ENCODE measurements around the gene KIF26B.

Gene KIF26B

GRCh38 chr1:245209658-245210435 is 55.1 kb downstream of the KIF26B start:
- DNase-seq (ENCODE audit: low read depth) = no peak

- DNase-seq (ENCODE audit: low read depth) = no peak
Measured at GRCh38 chr1:245211035-245211749, 56.4 kb downstream of the KIF26B start.

GRCh38 chr1:245211761-245212160 is 57.0 kb downstream of the KIF26B start:
- no peak for DNase-seq (ENCODE audit: low read depth)

GRCh38 chr1:245212221-245212710 is 57.5 kb downstream of the KIF26B start:
- no peak for DNase-seq (ENCODE audit: low read depth)

- DNase-seq (ENCODE audit: low read depth) = no peak
Measured at GRCh38 chr1:245213066-245213831, 58.5 kb downstream of the KIF26B start.

- no peak for DNase-seq (ENCODE audit: low read depth)
Measured at GRCh38 chr1:245215071-245215470, 60.3 kb downstream of the KIF26B start.

GRCh38 chr1:245216366-245217115 is 61.8 kb downstream of the KIF26B start:
- DNase-seq (ENCODE audit: low read depth) = no peak

- DNase-seq (ENCODE audit: low read depth) = no peak
Measured at GRCh38 chr1:245217853-245218608, 63.2 kb downstream of the KIF26B start.

GRCh38 chr1:245220381-245220985 is 65.7 kb downstream of the KIF26B start:
- DNase-seq (ENCODE audit: low read depth) = no peak

GRCh38 chr1:245221805-245222204 is 67.0 kb downstream of the KIF26B start:
- DNase-seq (ENCODE audit: low read depth) = no peak

GRCh38 chr1:245222931-245223595 is 68.3 kb downstream of the KIF26B start:
- no peak for DNase-seq (ENCODE audit: low read depth)

GRCh38 chr1:245225322-245226202 is 70.8 kb downstream of the KIF26B start:
- DNase-seq (ENCODE audit: low read depth) = no peak

GRCh38 chr1:245226203-245226499 is 71.4 kb downstream of the KIF26B start:
- DNase-seq (ENCODE audit: low read depth) = no peak

- no peak for DNase-seq (ENCODE audit: low read depth)
Measured at GRCh38 chr1:245229051-245229450, 74.3 kb downstream of the KIF26B start.

GRCh38 chr1:245232931-245233330 is 78.1 kb downstream of the KIF26B start:
- DNase-seq (ENCODE audit: low read depth) = no peak

- DNase-seq (ENCODE audit: low read depth) = no peak
Measured at GRCh38 chr1:245234217-245235081, 79.7 kb downstream of the KIF26B start.

GRCh38 chr1:245235156-245235555 is 80.4 kb downstream of the KIF26B start:
- no peak for DNase-seq (ENCODE audit: low read depth)

- no peak for DNase-seq (ENCODE audit: low read depth)
Measured at GRCh38 chr1:245240648-245241165, 85.9 kb downstream of the KIF26B start.
